PC-9 (cell line): ENCODE measurements around the gene CNN2.

Experiments
- EZH2 ChIP-seq: fragments of 200-600 bp; sonication (generic); IDR thresholded peaks from 2 replicates; pipeline ENCODE4 v1.8.0; 2017; ENCODE audit warnings: antibody characterized with exemption, low read depth
- TF ChIP-seq, protein P1 (sequence below): fragments of 200-600 bp; sonication (generic); conservative IDR thresholded peaks from 2 replicates; pipeline ENCODE4 v1.6.1; 2017; ENCODE audit warnings: mixed run types, antibody characterized with exemption, mild to moderate bottlenecking, moderate library complexity

DNA sequence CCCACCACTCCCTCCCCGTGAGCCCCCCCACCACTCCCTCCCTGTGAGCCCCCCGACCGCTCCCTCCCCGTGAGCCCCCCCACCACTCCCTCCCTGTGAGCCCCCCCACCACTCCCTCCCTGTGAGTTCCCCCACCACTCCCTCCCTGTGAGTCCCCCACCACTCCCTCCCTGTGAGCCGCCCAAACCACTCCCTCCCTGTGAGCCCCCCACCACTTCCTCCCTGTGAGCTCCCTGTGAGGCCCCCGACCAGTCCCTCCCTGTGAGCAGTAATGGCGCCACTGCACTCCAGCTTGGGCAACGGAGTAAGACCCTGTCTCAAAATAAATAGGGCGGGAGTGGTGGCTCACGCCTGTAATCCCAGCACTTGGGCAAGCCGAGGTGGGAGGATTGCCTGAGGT lies 23.4 kb downstream of the CNN2 start:
- no peak for TF ChIP-seq EZH2
- TF ChIP-seq, protein P1, sequence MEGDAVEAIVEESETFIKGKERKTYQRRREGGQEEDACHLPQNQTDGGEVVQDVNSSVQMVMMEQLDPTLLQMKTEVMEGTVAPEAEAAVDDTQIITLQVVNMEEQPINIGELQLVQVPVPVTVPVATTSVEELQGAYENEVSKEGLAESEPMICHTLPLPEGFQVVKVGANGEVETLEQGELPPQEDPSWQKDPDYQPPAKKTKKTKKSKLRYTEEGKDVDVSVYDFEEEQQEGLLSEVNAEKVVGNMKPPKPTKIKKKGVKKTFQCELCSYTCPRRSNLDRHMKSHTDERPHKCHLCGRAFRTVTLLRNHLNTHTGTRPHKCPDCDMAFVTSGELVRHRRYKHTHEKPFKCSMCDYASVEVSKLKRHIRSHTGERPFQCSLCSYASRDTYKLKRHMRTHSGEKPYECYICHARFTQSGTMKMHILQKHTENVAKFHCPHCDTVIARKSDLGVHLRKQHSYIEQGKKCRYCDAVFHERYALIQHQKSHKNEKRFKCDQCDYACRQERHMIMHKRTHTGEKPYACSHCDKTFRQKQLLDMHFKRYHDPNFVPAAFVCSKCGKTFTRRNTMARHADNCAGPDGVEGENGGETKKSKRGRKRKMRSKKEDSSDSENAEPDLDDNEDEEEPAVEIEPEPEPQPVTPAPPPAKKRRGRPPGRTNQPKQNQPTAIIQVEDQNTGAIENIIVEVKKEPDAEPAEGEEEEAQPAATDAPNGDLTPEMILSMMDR: no peak
